ENCODE measurements around the gene HMGCS1. TPM values are rescaled to one million over a fixed set of nuclear protein-coding genes. Genes with fewer than 3 reads are reported as not detected.

Gene HMGCS1
- total and polyA plus RNA-seq, 4 donors: 91.9 to 360 (median 164) TPM

GRCh38 chr5:43320846-43321245, 7.6 kb upstream of the HMGCS1 start:
- ATAC-seq (ENCODE audit: insufficient read depth, low FRiP score) (no peak), DNase-seq (no peak)
- H3K4me1 ChIP-seq (ENCODE audit: control insufficient read depth in 5 of 5, insufficient read depth in 5 of 5, low read length in 5 of 5): no peaks in the 10 kb centered on the region
- no peak overlapping the region for H3K27ac ChIP-seq (ENCODE audit: low read depth in 1 of 2, low read length in 1 of 2)
- 68 to 95% methylated on average over 4 of the region's 4 CpGs for WGBS, 2 donors
- H3K27me3 ChIP-seq (ENCODE audit: control insufficient read depth in 3 of 3, insufficient read depth in 3 of 3, low read length in 2 of 3): no peaks in the 10 kb centered on the region
- H3K9me3 ChIP-seq (ENCODE audit: control insufficient read depth in 4 of 4, insufficient read depth in 3 of 4, low read length in 3 of 4): no peaks in the 10 kb centered on the region
- no peak overlapping the region for H3K9ac ChIP-seq (ENCODE audit: insufficient read depth in 1 of 2, low read length in 2 of 2)
- H3K4me3 ChIP-seq: no peak overlapping the region
- TF ChIP-seq, protein P1, sequence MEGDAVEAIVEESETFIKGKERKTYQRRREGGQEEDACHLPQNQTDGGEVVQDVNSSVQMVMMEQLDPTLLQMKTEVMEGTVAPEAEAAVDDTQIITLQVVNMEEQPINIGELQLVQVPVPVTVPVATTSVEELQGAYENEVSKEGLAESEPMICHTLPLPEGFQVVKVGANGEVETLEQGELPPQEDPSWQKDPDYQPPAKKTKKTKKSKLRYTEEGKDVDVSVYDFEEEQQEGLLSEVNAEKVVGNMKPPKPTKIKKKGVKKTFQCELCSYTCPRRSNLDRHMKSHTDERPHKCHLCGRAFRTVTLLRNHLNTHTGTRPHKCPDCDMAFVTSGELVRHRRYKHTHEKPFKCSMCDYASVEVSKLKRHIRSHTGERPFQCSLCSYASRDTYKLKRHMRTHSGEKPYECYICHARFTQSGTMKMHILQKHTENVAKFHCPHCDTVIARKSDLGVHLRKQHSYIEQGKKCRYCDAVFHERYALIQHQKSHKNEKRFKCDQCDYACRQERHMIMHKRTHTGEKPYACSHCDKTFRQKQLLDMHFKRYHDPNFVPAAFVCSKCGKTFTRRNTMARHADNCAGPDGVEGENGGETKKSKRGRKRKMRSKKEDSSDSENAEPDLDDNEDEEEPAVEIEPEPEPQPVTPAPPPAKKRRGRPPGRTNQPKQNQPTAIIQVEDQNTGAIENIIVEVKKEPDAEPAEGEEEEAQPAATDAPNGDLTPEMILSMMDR (IDR thresholded peaks at IDR 0.05; ENCODE audit: control extremely low read depth, extremely low read depth): no peak
- H3K36me3 ChIP-seq (ENCODE audit: control insufficient read depth in 4 of 4, insufficient read depth in 4 of 4, low read length in 4 of 4): no peaks in the 10 kb centered on the region

- H3K27me3 ChIP-seq (ENCODE audit: control insufficient read depth in 3 of 3, insufficient read depth in 3 of 3, low read length in 2 of 3): no peaks in the 10 kb centered on the region
- no peak overlapping the region for H3K27ac ChIP-seq (ENCODE audit: low read depth in 1 of 2, low read length in 1 of 2)
- no peaks in the 10 kb centered on the region for H3K36me3 ChIP-seq (ENCODE audit: control insufficient read depth in 4 of 4, insufficient read depth in 4 of 4, low read length in 4 of 4)
- no peak overlapping the region for H3K9ac ChIP-seq (ENCODE audit: insufficient read depth in 1 of 2, low read length in 2 of 2)
- H3K4me1 ChIP-seq (ENCODE audit: control insufficient read depth in 5 of 5, insufficient read depth in 5 of 5, low read length in 5 of 5): peaks cover 0 to 18% (median 3%) of the 10 kb centered on the region in 5 donors
- no peak overlapping the region for H3K4me3 ChIP-seq
- DNase-seq (no peak), ATAC-seq (ENCODE audit: insufficient read depth, low FRiP score) (no peak)
- 85 to 87% methylated on average over 5 of the region's 5 CpGs for WGBS, 2 donors
- H3K9me3 ChIP-seq (ENCODE audit: control insufficient read depth in 4 of 4, insufficient read depth in 3 of 4, low read length in 3 of 4): no peaks in the 10 kb centered on the region
- TF ChIP-seq, protein P1 (IDR thresholded peaks at IDR 0.05; ENCODE audit: control extremely low read depth, extremely low read depth): no peak
These were observed 3.2 kb upstream of the HMGCS1 start for GRCh38 chr5:43316421-43316820.

DNA sequence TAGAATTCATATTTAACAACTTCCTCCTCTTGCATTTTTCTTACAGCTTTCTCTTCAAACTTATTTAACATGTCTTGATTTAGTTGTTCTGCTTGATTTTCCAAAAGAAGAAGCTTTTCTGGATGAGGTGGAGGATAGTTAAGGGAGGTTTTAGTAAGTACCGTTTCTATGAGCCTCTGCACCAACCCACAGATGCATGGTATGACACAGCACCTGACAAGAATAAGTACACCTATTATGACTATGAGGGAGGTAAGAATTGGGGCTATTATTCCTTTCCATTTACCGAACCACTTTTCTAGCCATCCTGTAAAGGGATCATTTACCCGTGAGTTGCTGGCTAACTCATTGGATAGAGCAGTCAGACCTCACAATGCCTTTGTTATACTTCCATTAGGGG, 2.5 kb upstream of the HMGCS1 start:
- no peak for DNase-seq
- H3K36me3 ChIP-seq (ENCODE audit: control insufficient read depth in 4 of 4, insufficient read depth in 4 of 4, low read length in 4 of 4): no peaks in the 10 kb centered on the region
- TF ChIP-seq, protein P1 (IDR thresholded peaks at IDR 0.05; ENCODE audit: control extremely low read depth, extremely low read depth): no peak
- H3K4me3 ChIP-seq: no peak overlapping the region
- H3K27me3 ChIP-seq (ENCODE audit: control insufficient read depth in 3 of 3, insufficient read depth in 3 of 3, low read length in 2 of 3): no peaks in the 10 kb centered on the region
- no peak overlapping the region for H3K27ac ChIP-seq (ENCODE audit: low read depth in 1 of 2, low read length in 1 of 2)
- H3K9ac ChIP-seq (ENCODE audit: insufficient read depth in 1 of 2, low read length in 2 of 2): no peak overlapping the region
- 93 to 96% methylated on average over 3 of the region's 3 CpGs for WGBS, 2 donors
- ATAC-seq (ENCODE audit: insufficient read depth, low FRiP score): no peak
- peaks cover 0 to 18% (median 3%) of the 10 kb centered on the region in 5 donors for H3K4me1 ChIP-seq (ENCODE audit: control insufficient read depth in 5 of 5, insufficient read depth in 5 of 5, low read length in 5 of 5)
- no peaks in the 10 kb centered on the region for H3K9me3 ChIP-seq (ENCODE audit: control insufficient read depth in 4 of 4, insufficient read depth in 3 of 4, low read length in 3 of 4)

DNA sequence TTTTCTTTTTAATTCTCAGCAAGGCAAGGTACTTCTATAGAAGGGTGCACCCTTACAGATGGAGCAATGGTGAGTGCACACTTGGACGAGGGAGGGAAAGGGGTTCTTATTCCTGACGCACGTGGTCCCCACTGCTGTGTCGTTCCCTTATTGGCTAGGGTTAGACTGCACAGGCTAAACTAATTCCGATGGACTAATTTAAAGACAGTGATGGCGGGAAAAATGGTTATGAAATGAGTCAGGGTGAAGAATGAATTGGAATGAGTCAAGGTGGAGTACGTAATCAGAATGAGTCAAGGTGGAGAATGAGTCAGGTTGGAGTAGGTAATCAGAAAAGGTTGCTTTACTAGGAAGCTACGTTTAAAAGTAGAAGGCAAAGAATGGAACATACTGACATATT, 2.1 kb upstream of the HMGCS1 start:
- DNase-seq: no peak
- Histone ChIP-seq H3K36me3 (ENCODE audit: control insufficient read depth in 4 of 4, insufficient read depth in 4 of 4, low read length in 4 of 4) (no peaks in the 10 kb centered on the region), H3K4me3 (no peak overlapping the region), H3K27me3 (ENCODE audit: control insufficient read depth in 3 of 3, insufficient read depth in 3 of 3, low read length in 2 of 3) (no peaks in the 10 kb centered on the region), H3K9ac (ENCODE audit: insufficient read depth in 1 of 2, low read length in 2 of 2) (no peak overlapping the region), H3K4me1 (ENCODE audit: control insufficient read depth in 5 of 5, insufficient read depth in 5 of 5, low read length in 5 of 5) (peaks cover 0 to 18% (median 3%) of the 10 kb centered on the region in 5 donors), H3K27ac (ENCODE audit: low read depth in 1 of 2, low read length in 1 of 2) (no peak overlapping the region), H3K9me3 (ENCODE audit: control insufficient read depth in 4 of 4, insufficient read depth in 3 of 4, low read length in 3 of 4) (no peaks in the 10 kb centered on the region)
- no peak for ATAC-seq (ENCODE audit: insufficient read depth, low FRiP score)
- TF ChIP-seq, protein P1 (IDR thresholded peaks at IDR 0.05; ENCODE audit: control extremely low read depth, extremely low read depth): no peak
- WGBS, 2 donors: 87 to 92% methylated on average over 8 of the region's 8 CpGs

Measured in lung (tissue), 12 donors.